HCT116 (cell line): ENCODE results near the gene PHF19. TPM values are rescaled to one million over a fixed set of nuclear protein-coding genes. Genes with fewer than 3 reads are reported as not detected.

Source experiments
- ATAC-seq: fragments of 200-7000 bp; cut with Tn5 transposase; 2 replicates; pipeline ENCODE4 v1.9.1; 2020; ENCODE audit warnings: mild to moderate bottlenecking, moderate library complexity
- BruUV-seq: library from RNA; stranded (reverse); fragments of 400-500 nt; replicated peaks from 2 replicates; lab custom pipeline; 2021; lab: Mats Ljungman, UMichigan
- CTCF ChIA-PET: fragments of 300-600 bp; sonication (Branson Sonifier 250); formaldehyde crosslinking; loops from one replicate; lab custom pipeline; 2021; ENCODE audit warnings: antibody characterized with exemption; lab: Charles Lee
- POLR2A ChIA-PET: fragments of 300-600, 350-600 bp; sonication (Branson Sonifier 250); formaldehyde crosslinking; loops from one replicate; lab custom pipeline; 2021; ENCODE audit warnings: antibody characterized with exemption; lab: Charles Lee
- RAD21 ChIA-PET, 2 experiments: fragments of 300-600 bp; sonication (Branson Sonifier 250); formaldehyde crosslinking; loops; one replicate each; lab custom pipeline; 2023; ENCODE audit warnings: low total read pairs in 2 of 2; ENCODE audit not compliant: uncharacterized antibody in 2 of 2, unreplicated experiment in 2 of 2, low non-redundant PET in 1 of 2; lab: Charles Lee
- DNase-seq: peaks from one replicate; pipeline ENCODE4 v3.0.0-alpha.2; 2010; ENCODE audit warnings: low read depth, low spot score
- H2AFZ ChIP-seq: fragments of 200-600 bp; shearing (Covaris generic), sonication (generic); 2 replicates; pipeline ENCODE4 v1.6.1; 2017; ENCODE audit warnings: low read depth, mixed run types, mixed read lengths, antibody characterized with exemption, low read length; ENCODE audit not compliant: poor library complexity, severe bottlenecking
- H3K27ac ChIP-seq: 2 replicates; pipeline ENCODE4 v1.5.1; 2012; ENCODE audit warnings: low read depth, low read length
- H3K27me3 ChIP-seq: fragments of 200-600 bp; sonication (generic); 2 replicates; pipeline ENCODE4 v1.6.1; 2016; ENCODE audit warnings: mixed run types, low read length, mixed read lengths; ENCODE audit not compliant: insufficient read depth
- H3K36me3 ChIP-seq, 2 experiments: fragments of 200-500 bp in 1 of 2; fragments of 200-600 bp in 1 of 2; sonication (Bioruptor generic) in 1 of 2; sonication (generic) in 1 of 2; 2 replicates each; pipeline versions ENCODE4 v1.5.1 to v1.6.1; 2014 to 2016; ENCODE audit warnings: low read length in 2 of 2, inconsistent platforms in 1 of 2, mixed read lengths in 1 of 2, mixed run types in 1 of 2; ENCODE audit not compliant: insufficient read depth in 2 of 2, control insufficient read depth in 1 of 2
- H3K4me1 ChIP-seq, 2 experiments: fragments of 200-600 bp in 1 of 2; sonication (generic) in 1 of 2; 2 replicates each; pipeline versions ENCODE4 v1.5.1 to v1.6.1; 2012 to 2017; ENCODE audit warnings: low read length in 2 of 2, inconsistent platforms in 1 of 2, mild to moderate bottlenecking in 1 of 2, mixed read lengths in 1 of 2, mixed run types in 1 of 2, moderate library complexity in 1 of 2; ENCODE audit not compliant: insufficient read depth in 2 of 2, control insufficient read depth in 1 of 2
- H3K4me2 ChIP-seq: fragments of 200-600 bp; sonication (generic); 2 replicates; pipeline ENCODE4 v1.6.1; 2017; ENCODE audit warnings: mixed run types, low read length, mixed read lengths
- H3K4me3 ChIP-seq, 2 experiments: fragments of 200-600 bp in 1 of 2; sonication (generic) in 1 of 2; replicated peaks in 1 of 2; 2 replicates each; pipeline ENCODE4 v1.5.1; 2011 to 2016; ENCODE audit warnings: low read length in 2 of 2, control low read depth in 1 of 2, low read depth in 1 of 2, mild to moderate bottlenecking in 1 of 2, mixed read lengths in 1 of 2, mixed run types in 1 of 2
- H3K79me2 ChIP-seq: fragments of 200-600 bp; sonication (generic); 2 replicates; pipeline ENCODE4 v1.6.1; 2017; ENCODE audit warnings: mild to moderate bottlenecking, mixed run types, low read length, moderate library complexity, mixed read lengths; ENCODE audit not compliant: insufficient read depth
- H3K9ac ChIP-seq: fragments of 200-600 bp; sonication (generic); 2 replicates; pipeline ENCODE4 v1.6.1; 2016; ENCODE audit warnings: low read length, mixed read lengths
- H3K9me2 ChIP-seq: fragments of 200-600 bp; sonication (generic), shearing (Covaris generic); 2 replicates; pipeline ENCODE4 v1.6.1; 2017; ENCODE audit warnings: mixed run types, mild to moderate bottlenecking, moderate library complexity; ENCODE audit not compliant: insufficient read depth
- H3K9me3 ChIP-seq, 2 experiments: fragments of 200-500 bp in 1 of 2; fragments of 200-600 bp in 1 of 2; sonication (Bioruptor generic) in 1 of 2; sonication (generic) in 1 of 2; 2 replicates each; pipeline ENCODE4 v1.6.1; 2014 to 2017; ENCODE audit warnings: low read length in 2 of 2, mixed read lengths in 2 of 2, inconsistent platforms in 1 of 2, low read depth in 1 of 2, mild to moderate bottlenecking in 1 of 2, mixed run types in 1 of 2, moderate library complexity in 1 of 2; ENCODE audit not compliant: control insufficient read depth in 1 of 2, insufficient read depth in 1 of 2
- H4K20me1 ChIP-seq: fragments of 200-600 bp; sonication (generic), shearing (Covaris generic); 2 replicates; pipeline ENCODE4 v1.6.1; 2017; ENCODE audit warnings: mixed run types, mild to moderate bottlenecking, moderate library complexity; ENCODE audit not compliant: insufficient read depth
- EZH2phosphoT487 ChIP-seq: fragments of 200-600 bp; IDR thresholded peaks from 2 replicates; pipeline ENCODE4 v1.6.1; 2018; ENCODE audit warnings: antibody characterized with exemption, borderline replicate concordance
- FOSL1 ChIP-seq: IDR thresholded peaks from 2 replicates; pipeline ENCODE4 v1.6.1; 2012; ENCODE audit warnings: low read depth
- POLR2AphosphoS5 ChIP-seq: IDR thresholded peaks from 2 replicates; pipeline ENCODE4 v1.6.1; 2011; ENCODE audit warnings: mild to moderate bottlenecking, low read depth, low read length, moderate library complexity
- SP1 ChIP-seq: IDR thresholded peaks from 2 replicates; pipeline ENCODE4 v1.6.1; 2012; ENCODE audit warnings: low read depth
- TCF7L2 ChIP-seq: IDR thresholded peaks from 2 replicates; pipeline ENCODE4 v1.7.0; 2011; ENCODE audit warnings: borderline replicate concordance, inconsistent platforms; ENCODE audit not compliant: insufficient read depth, insufficient read length; ENCODE audit errors: extremely low read depth
- YY1 ChIP-seq: IDR thresholded peaks from 2 replicates; pipeline ENCODE4 v1.6.1; 2011; ENCODE audit warnings: low read length, low read depth, moderate library complexity, mild to moderate bottlenecking; ENCODE audit not compliant: insufficient replicate concordance; ENCODE audit errors: extremely low read depth
- ZNF274 ChIP-seq: fragments of 200-500 bp; sonication (Bioruptor generic); IDR thresholded peaks from 2 replicates; pipeline ENCODE4 v1.6.1; 2014; ENCODE audit warnings: mild to moderate bottlenecking, low read depth, low read length, inconsistent platforms
- intact Hi-C: fragments of 100-400 bp; cut with micrococcal nuclease; formaldehyde crosslinking; loops from 2 replicates; pipeline ENCODE4 v1.10.0; 2022
- total RNA-seq: library from RNA; stranded (reverse); gene quantifications from one replicate; pipeline ENCODE4 v1.2.1, GENCODE V29; 2021; ENCODE audit not compliant: unreplicated experiment
- TF ChIP-seq, protein P1 (sequence below): IDR thresholded peaks from 2 replicates; pipeline ENCODE4 v1.6.1; 2012; ENCODE audit warnings: low read depth

Gene PHF19
- total RNA-seq, 1 experiment from 2014 or later: 74.0 TPM

DNA sequence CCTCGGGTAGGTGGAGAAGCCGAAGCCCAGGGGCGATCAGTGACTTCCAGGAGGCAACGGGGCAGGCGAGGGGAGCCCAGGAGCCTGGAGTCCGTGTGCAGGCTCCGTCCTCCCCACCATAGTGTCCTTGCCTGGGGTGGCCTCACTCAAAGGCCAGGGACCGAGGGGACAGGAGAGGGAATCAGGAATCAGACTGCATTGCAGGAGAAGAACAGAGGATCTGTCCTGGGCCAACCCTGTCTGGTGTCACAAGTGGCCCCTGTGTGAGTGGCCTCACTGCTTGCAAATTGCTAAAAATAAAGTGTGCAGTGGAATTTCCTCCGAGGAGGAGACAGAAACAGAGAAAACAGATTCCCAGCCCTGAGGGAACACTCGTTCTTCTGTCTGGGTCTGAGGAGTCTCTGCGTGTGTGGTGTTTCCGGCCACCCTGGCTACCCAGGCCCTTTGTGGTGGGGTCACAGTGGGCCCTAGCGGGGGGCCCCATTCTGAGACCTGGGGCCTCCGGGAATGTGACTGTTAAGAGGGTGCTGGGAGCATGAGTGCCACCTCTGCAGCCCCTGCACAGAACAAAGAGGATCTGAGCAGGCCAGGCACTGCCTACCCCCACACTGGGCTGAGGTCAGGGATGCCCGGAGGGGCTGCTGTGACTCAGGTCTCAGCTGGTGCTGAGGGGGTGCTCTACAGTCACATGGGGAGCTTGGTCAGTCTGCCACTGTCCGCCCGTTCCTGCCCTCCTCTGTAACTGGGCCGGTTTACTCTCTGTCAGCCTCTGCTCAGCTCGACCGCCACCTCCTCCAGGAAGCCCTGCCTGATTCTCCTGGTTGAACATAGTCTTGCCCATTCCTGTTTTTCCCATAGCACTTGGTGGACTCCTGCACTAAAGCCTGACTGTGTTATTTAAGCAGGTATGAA lies 42.2 kb upstream of the PHF19 start:
- CTCF ChIA-PET: no interaction called here
- Histone ChIP-seq H3K4me1 (no peaks in the 10 kb centered on the region), H3K4me3 (no peak overlapping the region), H3K9me2 (no peaks in the 10 kb centered on the region), H3K9ac (no peak overlapping the region), H3K27ac (no peak overlapping the region), H3K27me3 (no peaks in the 10 kb centered on the region), H4K20me1 (no peaks in the 10 kb centered on the region), H3K79me2 (no peaks in the 10 kb centered on the region), H3K4me2 (no peak overlapping the region), H3K9me3 (no peaks in the 10 kb centered on the region), H3K36me3 (no peaks in the 10 kb centered on the region), H2AFZ (no peak overlapping the region)
- no TSS peak for BruUV-seq
- TF ChIP-seq FOSL1: no peak
- TF ChIP-seq, protein P1, sequence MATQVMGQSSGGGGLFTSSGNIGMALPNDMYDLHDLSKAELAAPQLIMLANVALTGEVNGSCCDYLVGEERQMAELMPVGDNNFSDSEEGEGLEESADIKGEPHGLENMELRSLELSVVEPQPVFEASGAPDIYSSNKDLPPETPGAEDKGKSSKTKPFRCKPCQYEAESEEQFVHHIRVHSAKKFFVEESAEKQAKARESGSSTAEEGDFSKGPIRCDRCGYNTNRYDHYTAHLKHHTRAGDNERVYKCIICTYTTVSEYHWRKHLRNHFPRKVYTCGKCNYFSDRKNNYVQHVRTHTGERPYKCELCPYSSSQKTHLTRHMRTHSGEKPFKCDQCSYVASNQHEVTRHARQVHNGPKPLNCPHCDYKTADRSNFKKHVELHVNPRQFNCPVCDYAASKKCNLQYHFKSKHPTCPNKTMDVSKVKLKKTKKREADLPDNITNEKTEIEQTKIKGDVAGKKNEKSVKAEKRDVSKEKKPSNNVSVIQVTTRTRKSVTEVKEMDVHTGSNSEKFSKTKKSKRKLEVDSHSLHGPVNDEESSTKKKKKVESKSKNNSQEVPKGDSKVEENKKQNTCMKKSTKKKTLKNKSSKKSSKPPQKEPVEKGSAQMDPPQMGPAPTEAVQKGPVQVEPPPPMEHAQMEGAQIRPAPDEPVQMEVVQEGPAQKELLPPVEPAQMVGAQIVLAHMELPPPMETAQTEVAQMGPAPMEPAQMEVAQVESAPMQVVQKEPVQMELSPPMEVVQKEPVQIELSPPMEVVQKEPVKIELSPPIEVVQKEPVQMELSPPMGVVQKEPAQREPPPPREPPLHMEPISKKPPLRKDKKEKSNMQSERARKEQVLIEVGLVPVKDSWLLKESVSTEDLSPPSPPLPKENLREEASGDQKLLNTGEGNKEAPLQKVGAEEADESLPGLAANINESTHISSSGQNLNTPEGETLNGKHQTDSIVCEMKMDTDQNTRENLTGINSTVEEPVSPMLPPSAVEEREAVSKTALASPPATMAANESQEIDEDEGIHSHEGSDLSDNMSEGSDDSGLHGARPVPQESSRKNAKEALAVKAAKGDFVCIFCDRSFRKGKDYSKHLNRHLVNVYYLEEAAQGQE: no peak
- TF ChIP-seq TCF7L2: no peak
- TF ChIP-seq POLR2AphosphoS5: no peak
- no peak for TF ChIP-seq EZH2phosphoT487
- no peak for TF ChIP-seq SP1
- no peak for TF ChIP-seq YY1
- no peak for TF ChIP-seq ZNF274
- no peak for DNase-seq
- intact Hi-C loops: no loop called here
- RAD21 ChIA-PET: no interaction called here
- no peak for ATAC-seq
- POLR2A ChIA-PET: no interaction called here
